IMR-90 (cell line): ENCODE measurements around the gene TNP1. TPM values are rescaled to one million over a fixed set of nuclear protein-coding genes. Genes with fewer than 3 reads are reported as not detected.

Experiments
- ATAC-seq: fragments of 200-7000 bp; cut with Tn5 transposase; 2 replicates; pipeline ENCODE4 v1.9.1; 2020; ENCODE audit warnings: low read depth, mild to moderate bottlenecking, moderate library complexity
- BruUV-seq: library from RNA; stranded (reverse); fragments of 400-500 nt; replicated peaks from 2 replicates; lab custom pipeline; 2021; lab: Mats Ljungman, UMichigan
- CTCF ChIA-PET: fragments of 300-600 bp; formaldehyde crosslinking; extraction: SDS; loops from one replicate; lab custom pipeline; 2021; ENCODE audit warnings: antibody characterized with exemption; lab: Yijun Ruan, JAX
- POLR2A ChIA-PET: fragments of 300-600 bp; sonication (Branson Sonifier 250); formaldehyde crosslinking; loops from one replicate; lab custom pipeline; 2022; ENCODE audit warnings: antibody characterized with exemption; ENCODE audit not compliant: unreplicated experiment; lab: Charles Lee
- DNase-seq: peaks from one replicate; pipeline ENCODE4 v3.0.0; 2013
- H2AFZ ChIP-seq: replicated peaks from 2 replicates; pipeline ENCODE3; 2013; ENCODE audit warnings: low read length, mild to moderate bottlenecking; ENCODE audit not compliant: poor library complexity
- H2AK5ac ChIP-seq: 2 replicates; pipeline ENCODE4 v1.6.1; 2013; ENCODE audit warnings: low read depth, low read length, inconsistent platforms
- H2AK9ac ChIP-seq: replicated peaks from 2 replicates; pipeline ENCODE3; 2013; ENCODE audit warnings: mild to moderate bottlenecking, low read depth, low read length, moderate library complexity; ENCODE audit not compliant: poor library complexity
- H2BK120ac ChIP-seq: 2 replicates; pipeline ENCODE4 v1.6.1; 2013; ENCODE audit warnings: low read depth, low read length, inconsistent platforms
- H2BK15ac ChIP-seq: 3 replicates; pipeline ENCODE4 v1.6.1; 2013; ENCODE audit warnings: low read depth, low read length, inconsistent platforms
- H2BK20ac ChIP-seq: 2 replicates; pipeline ENCODE4 v1.6.1; 2013; ENCODE audit warnings: low read depth, mild to moderate bottlenecking, inconsistent platforms, low read length, moderate library complexity
- H2BK5ac ChIP-seq: 2 replicates; pipeline ENCODE4 v1.6.1; 2013; ENCODE audit warnings: mild to moderate bottlenecking, low read depth, low read length, inconsistent platforms; ENCODE audit not compliant: poor library complexity, severe bottlenecking
- H3K14ac ChIP-seq: replicated peaks from 2 replicates; pipeline ENCODE4 v1.6.1; 2013; ENCODE audit warnings: low read depth, low read length, inconsistent platforms
- H3K18ac ChIP-seq: 2 replicates; pipeline ENCODE4 v1.6.1; 2013; ENCODE audit warnings: low read depth, low read length, control low read depth
- H3K23ac ChIP-seq: 2 replicates; pipeline ENCODE4 v1.6.1; 2013; ENCODE audit warnings: low read depth, low read length, inconsistent platforms
- H3K27ac ChIP-seq: 2 replicates; pipeline ENCODE4 v1.5.1; 2013; ENCODE audit warnings: mild to moderate bottlenecking, control low read depth, low read length; ENCODE audit not compliant: insufficient read depth
- H3K27me3 ChIP-seq: 2 replicates; pipeline ENCODE4 v1.6.1; 2013; ENCODE audit warnings: low read length; ENCODE audit not compliant: control insufficient read depth, insufficient read depth
- H3K36me3 ChIP-seq: 2 replicates; pipeline ENCODE4 v1.6.1; 2013; ENCODE audit warnings: low read length, mixed read lengths; ENCODE audit not compliant: control insufficient read depth, insufficient read depth
- H3K4ac ChIP-seq: 2 replicates; pipeline ENCODE4 v1.6.1; 2013; ENCODE audit warnings: low read depth, low read length, inconsistent platforms
- H3K4me1 ChIP-seq: 2 replicates; pipeline ENCODE4 v1.6.1; 2013; ENCODE audit warnings: low read length, mixed read lengths; ENCODE audit not compliant: control insufficient read depth, insufficient read depth
- H3K4me2 ChIP-seq: 2 replicates; pipeline ENCODE4 v1.6.1; 2013; ENCODE audit warnings: low read depth, mild to moderate bottlenecking, control low read depth, low read length, moderate library complexity
- H3K4me3 ChIP-seq: 2 replicates; pipeline ENCODE4 v1.5.1; 2013; ENCODE audit warnings: low read depth, mild to moderate bottlenecking, control low read depth, low read length, moderate library complexity; ENCODE audit not compliant: insufficient read depth
- H3K56ac ChIP-seq: 2 replicates; pipeline ENCODE4 v1.6.1; 2013; ENCODE audit warnings: low read length, inconsistent platforms; ENCODE audit not compliant: insufficient read depth; ENCODE audit errors: extremely low read depth
- H3K79me1 ChIP-seq, 2 experiments: 2 replicates each; pipeline ENCODE4 v1.6.1; 2013; ENCODE audit warnings: low read length in 2 of 2, inconsistent platforms in 1 of 2, low read depth in 1 of 2
- H3K9ac ChIP-seq: 2 replicates; pipeline ENCODE4 v1.6.1; 2013; ENCODE audit warnings: low read depth, low read length, control low read depth
- H3K9me1 ChIP-seq: 2 replicates; pipeline ENCODE4 v1.6.1; 2013; ENCODE audit warnings: low read length, inconsistent platforms; ENCODE audit not compliant: insufficient read depth
- H3K9me3 ChIP-seq: 2 replicates; pipeline ENCODE4 v1.6.1; 2013; ENCODE audit warnings: low read length; ENCODE audit not compliant: control insufficient read depth, insufficient read depth
- H4K20me1 ChIP-seq: 2 replicates; pipeline ENCODE4 v1.6.1; 2013; ENCODE audit warnings: low read length, inconsistent platforms; ENCODE audit not compliant: insufficient read depth
- H4K5ac ChIP-seq: 2 replicates; pipeline ENCODE4 v1.6.1; 2013; ENCODE audit warnings: mild to moderate bottlenecking, low read depth, low read length, control low read depth
- H4K8ac ChIP-seq, 2 experiments: 2 replicates each; pipeline ENCODE4 v1.6.1; 2013; ENCODE audit warnings: low read depth in 2 of 2, low read length in 2 of 2, control low read depth in 1 of 2, inconsistent platforms in 1 of 2
- H4K91ac ChIP-seq: 2 replicates; pipeline ENCODE4 v1.6.1; 2013; ENCODE audit warnings: low read depth, low read length, inconsistent platforms; ENCODE audit not compliant: insufficient read depth
- BHLHE40 ChIP-seq: fragments of 150-350 bp; IDR thresholded peaks from 2 replicates; pipeline ENCODE4 v1.6.1; 2016; ENCODE audit warnings: mild to moderate bottlenecking, low read depth, low read length
- CEBPB ChIP-seq: IDR thresholded peaks from 2 replicates; pipeline ENCODE4 v1.6.1; 2012; ENCODE audit warnings: low read depth, low read length, improper control_type of control experiment
- CHD1 ChIP-seq: IDR thresholded peaks from 2 replicates; pipeline ENCODE4 v1.6.1; 2012; ENCODE audit warnings: low read depth, low read length, improper control_type of control experiment
- FOS ChIP-seq: fragments of 150-350 bp; IDR thresholded peaks from 2 replicates; pipeline ENCODE4 v1.6.1; 2016; ENCODE audit warnings: low read depth, low read length
- MAFK ChIP-seq: IDR thresholded peaks from 2 replicates; pipeline ENCODE4 v1.6.1; 2012; ENCODE audit warnings: low read depth, low read length, improper control_type of control experiment
- MAZ ChIP-seq: IDR thresholded peaks from 2 replicates; pipeline ENCODE4 v1.6.1; 2012; ENCODE audit warnings: low read depth, mild to moderate bottlenecking, low read length, improper control_type of control experiment, moderate library complexity, borderline replicate concordance
- MXI1 ChIP-seq: IDR thresholded peaks from 2 replicates; pipeline ENCODE4 v1.6.1; 2012; ENCODE audit warnings: low read depth, mild to moderate bottlenecking, low read length, moderate library complexity, borderline replicate concordance
- NFE2L2 ChIP-seq: fragments of 150-350 bp; IDR thresholded peaks from 2 replicates; pipeline ENCODE4 v1.6.1; 2016; ENCODE audit warnings: low read depth, mild to moderate bottlenecking, low read length
- POLR2A ChIP-seq: IDR thresholded peaks from 2 replicates; pipeline ENCODE4 v1.6.1; 2012; ENCODE audit warnings: mild to moderate bottlenecking, low read depth, low read length
- RAD21 ChIP-seq: IDR thresholded peaks from 2 replicates; pipeline ENCODE4 v1.6.1; 2012; ENCODE audit warnings: low read length, improper control_type of control experiment
- RCOR1 ChIP-seq: IDR thresholded peaks from 2 replicates; pipeline ENCODE4 v1.6.1; 2012; ENCODE audit warnings: mild to moderate bottlenecking, low read length, improper control_type of control experiment; ENCODE audit not compliant: insufficient replicate concordance
- RFX5 ChIP-seq: IDR thresholded peaks from 2 replicates; pipeline ENCODE4 v1.8.0; 2012; ENCODE audit warnings: low read depth, mild to moderate bottlenecking, low read length, moderate library complexity
- SMC3 ChIP-seq: fragments of 150-350 bp; IDR thresholded peaks from 2 replicates; pipeline ENCODE4 v1.6.1; 2016; ENCODE audit warnings: low read depth, mild to moderate bottlenecking, antibody characterized with exemption, low read length, moderate library complexity
- WGBS, 2 experiments: methylation state at CpG; one replicate each; pipeline versions ENCODE4 v1.1.5 to v1.1.7; 2013; ENCODE audit warnings: missing lambda C conversion rate in 2 of 2; ENCODE audit not compliant: insufficient read length in 1 of 2; ENCODE audit errors: extremely low coverage in 2 of 2; 5-methylcytosine and 5-hydroxymethylcytosine counted together
- dilution Hi-C: fragments of 300-500 bp; cut with HindIII; formaldehyde crosslinking; loops from one replicate; pipeline ENCODE4 v1.14.3; 2018; ENCODE audit warnings: low sequenced_read_pairs; ENCODE audit not compliant: unreplicated experiment
- in situ Hi-C: fragments of 300-500 bp; cut with MboI; formaldehyde crosslinking; loops from 3 replicates; pipeline ENCODE4 v1.14.3; 2019; ENCODE audit warnings: low sequenced_read_pairs, inconsistent platforms, mixed read lengths
- intact Hi-C: fragments of 100-400 bp; cut with micrococcal nuclease; formaldehyde crosslinking; loops from 2 replicates; pipeline ENCODE4 v1.10.0; 2022
- polyA plus RNA-seq, 3 experiments: library from polyadenylated mRNA; depleted of rRNA; stranded (reverse); fragments of >200 nt; gene quantifications; 2 replicates each; pipeline ENCODE4 v1.2.3, GENCODE V29; 2012; ENCODE audit warnings: low replicate concordance in 1 of 3
- total RNA-seq: library from RNA; depleted of rRNA; stranded (reverse); fragments of >200 nt; gene quantifications from 2 replicates; pipeline ENCODE4 v1.2.3, GENCODE V29; 2012
- TF ChIP-seq, protein P1 (sequence below): fragments of 150-350 bp; IDR thresholded peaks from 2 replicates; pipeline ENCODE4 v1.6.1; 2017; ENCODE audit warnings: mild to moderate bottlenecking, antibody characterized with exemption, low read length, low read depth
- TF ChIP-seq, protein P2 (sequence below): conservative IDR thresholded peaks from 2 replicates; pipeline ENCODE4 v1.5.1; 2012; ENCODE audit warnings: mild to moderate bottlenecking, low read depth, low read length, improper control_type of control experiment
- TF ChIP-seq, protein P3 (sequence below): fragments of 150-350 bp; IDR thresholded peaks from 2 replicates; pipeline ENCODE4 v1.6.1; 2016; ENCODE audit warnings: low read depth, mild to moderate bottlenecking, low read length, moderate library complexity, borderline replicate concordance

Gene TNP1
- total and polyA plus RNA-seq, 2 of the 4 experiments (the other 2 are of a cell fraction), result not detected

DNA sequence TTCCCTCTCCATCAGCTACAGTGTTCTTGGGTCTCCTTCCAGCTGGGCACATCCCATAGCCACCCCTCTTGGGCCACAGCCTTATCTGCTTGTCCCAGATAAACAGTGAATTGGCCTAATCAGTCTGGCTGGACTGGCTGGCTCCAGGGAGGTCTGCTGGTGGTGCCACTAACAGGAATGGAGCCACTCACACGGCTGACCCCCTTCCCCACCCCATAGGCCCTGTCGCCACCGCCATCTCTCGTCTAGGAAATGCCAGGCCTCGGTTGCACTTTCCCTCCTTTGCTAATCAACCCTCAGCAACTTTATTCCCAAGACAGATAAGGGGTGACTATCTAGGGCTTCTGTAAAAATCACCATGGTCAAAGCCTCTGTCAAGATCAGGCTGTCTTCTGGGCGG is 23.0 kb upstream of the TNP1 start:
- H2BK120ac ChIP-seq, result peak overlapping the region; percentile 63
- intact Hi-C loops, result loop anchor here (5.0 to 10.0 kb wide), 2 partner anchors 164 to 282 kb away; no protein-coding TSS in a partner anchor
- TF ChIP-seq RFX5 (no peak), RCOR1 (no peak), MXI1 (no peak), RAD21 (no peak), MAFK (no peak), NFE2L2 (no peak), SMC3 (no peak), CEBPB (no peak), POLR2A (no peak), CHD1 (no peak), MAZ (no peak), BHLHE40 (no peak), FOS (no peak)
- TF ChIP-seq, protein P1, sequence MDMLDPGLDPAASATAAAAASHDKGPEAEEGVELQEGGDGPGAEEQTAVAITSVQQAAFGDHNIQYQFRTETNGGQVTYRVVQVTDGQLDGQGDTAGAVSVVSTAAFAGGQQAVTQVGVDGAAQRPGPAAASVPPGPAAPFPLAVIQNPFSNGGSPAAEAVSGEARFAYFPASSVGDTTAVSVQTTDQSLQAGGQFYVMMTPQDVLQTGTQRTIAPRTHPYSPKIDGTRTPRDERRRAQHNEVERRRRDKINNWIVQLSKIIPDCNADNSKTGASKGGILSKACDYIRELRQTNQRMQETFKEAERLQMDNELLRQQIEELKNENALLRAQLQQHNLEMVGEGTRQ, result no peak
- TF ChIP-seq, protein P2, sequence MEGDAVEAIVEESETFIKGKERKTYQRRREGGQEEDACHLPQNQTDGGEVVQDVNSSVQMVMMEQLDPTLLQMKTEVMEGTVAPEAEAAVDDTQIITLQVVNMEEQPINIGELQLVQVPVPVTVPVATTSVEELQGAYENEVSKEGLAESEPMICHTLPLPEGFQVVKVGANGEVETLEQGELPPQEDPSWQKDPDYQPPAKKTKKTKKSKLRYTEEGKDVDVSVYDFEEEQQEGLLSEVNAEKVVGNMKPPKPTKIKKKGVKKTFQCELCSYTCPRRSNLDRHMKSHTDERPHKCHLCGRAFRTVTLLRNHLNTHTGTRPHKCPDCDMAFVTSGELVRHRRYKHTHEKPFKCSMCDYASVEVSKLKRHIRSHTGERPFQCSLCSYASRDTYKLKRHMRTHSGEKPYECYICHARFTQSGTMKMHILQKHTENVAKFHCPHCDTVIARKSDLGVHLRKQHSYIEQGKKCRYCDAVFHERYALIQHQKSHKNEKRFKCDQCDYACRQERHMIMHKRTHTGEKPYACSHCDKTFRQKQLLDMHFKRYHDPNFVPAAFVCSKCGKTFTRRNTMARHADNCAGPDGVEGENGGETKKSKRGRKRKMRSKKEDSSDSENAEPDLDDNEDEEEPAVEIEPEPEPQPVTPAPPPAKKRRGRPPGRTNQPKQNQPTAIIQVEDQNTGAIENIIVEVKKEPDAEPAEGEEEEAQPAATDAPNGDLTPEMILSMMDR, result no peak
- TF ChIP-seq, protein P3, sequence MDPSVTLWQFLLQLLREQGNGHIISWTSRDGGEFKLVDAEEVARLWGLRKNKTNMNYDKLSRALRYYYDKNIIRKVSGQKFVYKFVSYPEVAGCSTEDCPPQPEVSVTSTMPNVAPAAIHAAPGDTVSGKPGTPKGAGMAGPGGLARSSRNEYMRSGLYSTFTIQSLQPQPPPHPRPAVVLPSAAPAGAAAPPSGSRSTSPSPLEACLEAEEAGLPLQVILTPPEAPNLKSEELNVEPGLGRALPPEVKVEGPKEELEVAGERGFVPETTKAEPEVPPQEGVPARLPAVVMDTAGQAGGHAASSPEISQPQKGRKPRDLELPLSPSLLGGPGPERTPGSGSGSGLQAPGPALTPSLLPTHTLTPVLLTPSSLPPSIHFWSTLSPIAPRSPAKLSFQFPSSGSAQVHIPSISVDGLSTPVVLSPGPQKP, result no peak
- H2AFZ ChIP-seq, result no peak overlapping the region
- H4K8ac ChIP-seq, result no peak overlapping the region
- dilution Hi-C loops, result no loop called here
- BruUV-seq, result no TSS peak
- H3K18ac ChIP-seq, result peak overlapping the region; percentile 28; the same call in 1 of the 2 replicates
- no peak overlapping the region for H3K27ac ChIP-seq
- no peak overlapping the region for H2AK9ac ChIP-seq
- H3K27me3 ChIP-seq, result no peaks in the 10 kb centered on the region
- H3K4ac ChIP-seq, result peak overlapping the region; percentile 21; the same call in 1 of the 2 replicates
- H3K56ac ChIP-seq, result no peak overlapping the region
- CTCF ChIA-PET, result no interaction called here
- H4K91ac ChIP-seq, result peak overlapping the region; percentile 45
- H3K4me3 ChIP-seq, result no peak overlapping the region
- no peak overlapping the region for H2AK5ac ChIP-seq
- ATAC-seq (no peak), DNase-seq (no peak)
- H2BK5ac ChIP-seq, result no peak overlapping the region
- peak overlapping the region; percentile 59; the same call in 1 of the 2 replicates for H4K5ac ChIP-seq
- H4K20me1 ChIP-seq, result no peaks in the 10 kb centered on the region
- H3K9me3 ChIP-seq, result no peaks in the 10 kb centered on the region
- no CpG with 5 or more reads among the region's 6 CpGs for WGBS, 2 experiments
- H3K79me1 ChIP-seq, result no peaks in the 10 kb centered on the region
- no peak overlapping the region for H3K9ac ChIP-seq
- H3K14ac ChIP-seq, result no peak overlapping the region
- in situ Hi-C loops, result no loop called here
- H3K23ac ChIP-seq, result no peak overlapping the region
- no peak overlapping the region for H3K4me2 ChIP-seq
- H3K36me3 ChIP-seq, result no peaks in the 10 kb centered on the region
- H2BK15ac ChIP-seq, result 0 out of 3 replicates have a peak overlapping the region, but pooled peaks have one; percentile 15
- peaks cover 15% of the 10 kb centered on the region for H3K4me1 ChIP-seq
- H2BK20ac ChIP-seq, result peak overlapping the region; percentile 55; the same call in 1 of the 2 replicates
- peaks cover 7% of the 10 kb centered on the region for H3K9me1 ChIP-seq
- POLR2A ChIA-PET, result no interaction called here
